K562 (cell line): ENCODE measurements around the gene CPOX. TPM values are rescaled to one million over a fixed set of nuclear protein-coding genes. Genes with fewer than 3 reads are reported as not detected.

Source experiments
- CBX5 ChIP-seq: IDR thresholded peaks from 2 replicates; pipeline ENCODE4 v1.6.1; 2014; ENCODE audit warnings: low read depth, borderline replicate concordance
- MAFG ChIP-seq: fragments of 450-650 bp; conservative IDR thresholded peaks from 2 replicates; pipeline ENCODE4 v1.6.1; 2016; ENCODE audit warnings: missing genetic modification characterization, missing compliant biosample characterization
- MEF2D ChIP-seq: conservative IDR thresholded peaks from 2 replicates; pipeline ENCODE4 v1.6.1; 2016; ENCODE audit warnings: low read depth, missing genetic modification characterization, missing compliant biosample characterization
- PHTF2 ChIP-seq: fragments of 250-450 bp; sonication (Bioruptor Pico); IDR thresholded peaks from 2 replicates; pipeline ENCODE4 v1.5.0; 2021; ENCODE audit warnings: mild to moderate bottlenecking
- SRSF3 ChIP-seq: fragments of 200-400 bp; formaldehyde crosslinking; IDR thresholded peaks from 2 replicates; pipeline ENCODE4 v1.6.1; 2016; ENCODE audit warnings: mild to moderate bottlenecking, low read length, moderate library complexity; ENCODE audit not compliant: insufficient read depth
- ZBTB1 ChIP-seq: sonication (generic); formaldehyde crosslinking; IDR thresholded peaks from 2 replicates; pipeline ENCODE4 v1.8.1; 2023; ENCODE audit warnings: missing genetic modification reagents, low read depth, mild to moderate bottlenecking, borderline replicate concordance
- polyA plus RNA-seq, 8 experiments: library from polyadenylated mRNA; depleted of rRNA in 4 of 8; stranded (reverse) in 5 of 8; unstranded in 3 of 8; fragments of >200 nt; fragmentation: Nextera tagmentation in 2 of 8; fragmentation: Illumina TruSeq in 1 of 8; extraction: Ambion mirVana in 2 of 8; extraction: Trizol in 1 of 8; gene quantifications; 2 replicates each; pipeline versions ENCODE4 v1.2.1 to v1.2.3, GENCODE V29; 2011 to 2014; ENCODE audit warnings: inconsistent platforms in 1 of 8, missing spikeins in 1 of 8
- total RNA-seq, 7 experiments: library from RNA; depleted of rRNA in 6 of 7; stranded (reverse); fragments of >200 nt in 6 of 7; fragmentation: Illumina TruSeq in 2 of 7; extraction: Trizol in 2 of 7; gene quantifications; 2 replicates each; pipeline versions ENCODE4 v1.2.1 to v1.2.3, GENCODE V29; 2011 to 2021; ENCODE audit warnings: low replicate concordance in 1 of 7
- TF ChIP-seq, protein P1 (sequence below): fragments of 450-650 bp; IDR thresholded peaks from 2 replicates; pipeline ENCODE4 v1.6.1; 2016; ENCODE audit warnings: mild to moderate bottlenecking, moderate library complexity

CPOX gene
- total and polyA plus RNA-seq, 9 of the 15 experiments (the other 6 are each of a cell fraction or from before 2014, with no cell fraction given), result 14.6 to 82.1 (median 24.8) TPM

DNA sequence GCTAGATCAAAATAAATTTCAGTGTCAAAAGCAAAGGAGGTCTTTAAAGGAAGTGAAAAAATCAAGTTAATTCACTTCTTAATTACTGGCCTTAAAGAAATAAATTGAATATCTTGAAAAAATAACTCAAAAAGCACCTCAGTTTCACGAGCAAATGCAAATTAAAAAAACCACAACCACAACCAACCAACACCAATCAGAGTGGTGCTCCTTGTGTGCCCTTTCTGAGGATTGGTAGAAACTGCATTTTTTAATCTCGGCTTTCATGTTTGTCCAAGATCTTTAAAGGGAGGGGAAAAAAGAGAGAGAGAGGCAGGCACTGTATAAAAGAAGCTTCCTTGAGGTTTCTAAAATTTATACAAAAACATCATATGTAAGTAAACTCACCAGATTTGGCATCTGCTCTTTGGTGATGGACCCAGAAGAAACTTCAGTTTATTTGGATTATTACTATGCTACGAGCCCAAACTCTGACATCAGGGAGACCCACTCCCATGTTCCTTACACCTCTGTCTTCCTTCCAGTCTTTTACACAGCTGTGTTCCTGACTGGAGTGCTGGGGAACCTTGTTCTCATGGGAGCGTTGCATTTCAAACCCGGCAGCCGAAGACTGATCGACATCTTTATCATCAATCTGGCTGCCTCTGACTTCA is 61.7 kb downstream of the CPOX start, which contains the start of gene GPR15 (continued):
- TF ChIP-seq, protein P1, sequence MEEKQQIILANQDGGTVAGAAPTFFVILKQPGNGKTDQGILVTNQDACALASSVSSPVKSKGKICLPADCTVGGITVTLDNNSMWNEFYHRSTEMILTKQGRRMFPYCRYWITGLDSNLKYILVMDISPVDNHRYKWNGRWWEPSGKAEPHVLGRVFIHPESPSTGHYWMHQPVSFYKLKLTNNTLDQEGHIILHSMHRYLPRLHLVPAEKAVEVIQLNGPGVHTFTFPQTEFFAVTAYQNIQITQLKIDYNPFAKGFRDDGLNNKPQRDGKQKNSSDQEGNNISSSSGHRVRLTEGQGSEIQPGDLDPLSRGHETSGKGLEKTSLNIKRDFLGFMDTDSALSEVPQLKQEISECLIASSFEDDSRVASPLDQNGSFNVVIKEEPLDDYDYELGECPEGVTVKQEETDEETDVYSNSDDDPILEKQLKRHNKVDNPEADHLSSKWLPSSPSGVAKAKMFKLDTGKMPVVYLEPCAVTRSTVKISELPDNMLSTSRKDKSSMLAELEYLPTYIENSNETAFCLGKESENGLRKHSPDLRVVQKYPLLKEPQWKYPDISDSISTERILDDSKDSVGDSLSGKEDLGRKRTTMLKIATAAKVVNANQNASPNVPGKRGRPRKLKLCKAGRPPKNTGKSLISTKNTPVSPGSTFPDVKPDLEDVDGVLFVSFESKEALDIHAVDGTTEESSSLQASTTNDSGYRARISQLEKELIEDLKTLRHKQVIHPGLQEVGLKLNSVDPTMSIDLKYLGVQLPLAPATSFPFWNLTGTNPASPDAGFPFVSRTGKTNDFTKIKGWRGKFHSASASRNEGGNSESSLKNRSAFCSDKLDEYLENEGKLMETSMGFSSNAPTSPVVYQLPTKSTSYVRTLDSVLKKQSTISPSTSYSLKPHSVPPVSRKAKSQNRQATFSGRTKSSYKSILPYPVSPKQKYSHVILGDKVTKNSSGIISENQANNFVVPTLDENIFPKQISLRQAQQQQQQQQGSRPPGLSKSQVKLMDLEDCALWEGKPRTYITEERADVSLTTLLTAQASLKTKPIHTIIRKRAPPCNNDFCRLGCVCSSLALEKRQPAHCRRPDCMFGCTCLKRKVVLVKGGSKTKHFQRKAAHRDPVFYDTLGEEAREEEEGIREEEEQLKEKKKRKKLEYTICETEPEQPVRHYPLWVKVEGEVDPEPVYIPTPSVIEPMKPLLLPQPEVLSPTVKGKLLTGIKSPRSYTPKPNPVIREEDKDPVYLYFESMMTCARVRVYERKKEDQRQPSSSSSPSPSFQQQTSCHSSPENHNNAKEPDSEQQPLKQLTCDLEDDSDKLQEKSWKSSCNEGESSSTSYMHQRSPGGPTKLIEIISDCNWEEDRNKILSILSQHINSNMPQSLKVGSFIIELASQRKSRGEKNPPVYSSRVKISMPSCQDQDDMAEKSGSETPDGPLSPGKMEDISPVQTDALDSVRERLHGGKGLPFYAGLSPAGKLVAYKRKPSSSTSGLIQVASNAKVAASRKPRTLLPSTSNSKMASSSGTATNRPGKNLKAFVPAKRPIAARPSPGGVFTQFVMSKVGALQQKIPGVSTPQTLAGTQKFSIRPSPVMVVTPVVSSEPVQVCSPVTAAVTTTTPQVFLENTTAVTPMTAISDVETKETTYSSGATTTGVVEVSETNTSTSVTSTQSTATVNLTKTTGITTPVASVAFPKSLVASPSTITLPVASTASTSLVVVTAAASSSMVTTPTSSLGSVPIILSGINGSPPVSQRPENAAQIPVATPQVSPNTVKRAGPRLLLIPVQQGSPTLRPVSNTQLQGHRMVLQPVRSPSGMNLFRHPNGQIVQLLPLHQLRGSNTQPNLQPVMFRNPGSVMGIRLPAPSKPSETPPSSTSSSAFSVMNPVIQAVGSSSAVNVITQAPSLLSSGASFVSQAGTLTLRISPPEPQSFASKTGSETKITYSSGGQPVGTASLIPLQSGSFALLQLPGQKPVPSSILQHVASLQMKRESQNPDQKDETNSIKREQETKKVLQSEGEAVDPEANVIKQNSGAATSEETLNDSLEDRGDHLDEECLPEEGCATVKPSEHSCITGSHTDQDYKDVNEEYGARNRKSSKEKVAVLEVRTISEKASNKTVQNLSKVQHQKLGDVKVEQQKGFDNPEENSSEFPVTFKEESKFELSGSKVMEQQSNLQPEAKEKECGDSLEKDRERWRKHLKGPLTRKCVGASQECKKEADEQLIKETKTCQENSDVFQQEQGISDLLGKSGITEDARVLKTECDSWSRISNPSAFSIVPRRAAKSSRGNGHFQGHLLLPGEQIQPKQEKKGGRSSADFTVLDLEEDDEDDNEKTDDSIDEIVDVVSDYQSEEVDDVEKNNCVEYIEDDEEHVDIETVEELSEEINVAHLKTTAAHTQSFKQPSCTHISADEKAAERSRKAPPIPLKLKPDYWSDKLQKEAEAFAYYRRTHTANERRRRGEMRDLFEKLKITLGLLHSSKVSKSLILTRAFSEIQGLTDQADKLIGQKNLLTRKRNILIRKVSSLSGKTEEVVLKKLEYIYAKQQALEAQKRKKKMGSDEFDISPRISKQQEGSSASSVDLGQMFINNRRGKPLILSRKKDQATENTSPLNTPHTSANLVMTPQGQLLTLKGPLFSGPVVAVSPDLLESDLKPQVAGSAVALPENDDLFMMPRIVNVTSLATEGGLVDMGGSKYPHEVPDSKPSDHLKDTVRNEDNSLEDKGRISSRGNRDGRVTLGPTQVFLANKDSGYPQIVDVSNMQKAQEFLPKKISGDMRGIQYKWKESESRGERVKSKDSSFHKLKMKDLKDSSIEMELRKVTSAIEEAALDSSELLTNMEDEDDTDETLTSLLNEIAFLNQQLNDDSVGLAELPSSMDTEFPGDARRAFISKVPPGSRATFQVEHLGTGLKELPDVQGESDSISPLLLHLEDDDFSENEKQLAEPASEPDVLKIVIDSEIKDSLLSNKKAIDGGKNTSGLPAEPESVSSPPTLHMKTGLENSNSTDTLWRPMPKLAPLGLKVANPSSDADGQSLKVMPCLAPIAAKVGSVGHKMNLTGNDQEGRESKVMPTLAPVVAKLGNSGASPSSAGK, result no peak
- TF ChIP-seq MAFG (no peak), ZBTB1 (no peak), SRSF3 (no peak), MEF2D (no peak), CBX5 (no peak), PHTF2 (CRISPR knock-in tag) (no peak)
